ENCODE measurements around the gene VPS13A.
"Not testable (repeated sequence)": the region's sequence is repeated elsewhere in the genome, so short reads cannot be mapped to it uniquely, and the experiment has no call there.

The VPS13A gene

DNA sequence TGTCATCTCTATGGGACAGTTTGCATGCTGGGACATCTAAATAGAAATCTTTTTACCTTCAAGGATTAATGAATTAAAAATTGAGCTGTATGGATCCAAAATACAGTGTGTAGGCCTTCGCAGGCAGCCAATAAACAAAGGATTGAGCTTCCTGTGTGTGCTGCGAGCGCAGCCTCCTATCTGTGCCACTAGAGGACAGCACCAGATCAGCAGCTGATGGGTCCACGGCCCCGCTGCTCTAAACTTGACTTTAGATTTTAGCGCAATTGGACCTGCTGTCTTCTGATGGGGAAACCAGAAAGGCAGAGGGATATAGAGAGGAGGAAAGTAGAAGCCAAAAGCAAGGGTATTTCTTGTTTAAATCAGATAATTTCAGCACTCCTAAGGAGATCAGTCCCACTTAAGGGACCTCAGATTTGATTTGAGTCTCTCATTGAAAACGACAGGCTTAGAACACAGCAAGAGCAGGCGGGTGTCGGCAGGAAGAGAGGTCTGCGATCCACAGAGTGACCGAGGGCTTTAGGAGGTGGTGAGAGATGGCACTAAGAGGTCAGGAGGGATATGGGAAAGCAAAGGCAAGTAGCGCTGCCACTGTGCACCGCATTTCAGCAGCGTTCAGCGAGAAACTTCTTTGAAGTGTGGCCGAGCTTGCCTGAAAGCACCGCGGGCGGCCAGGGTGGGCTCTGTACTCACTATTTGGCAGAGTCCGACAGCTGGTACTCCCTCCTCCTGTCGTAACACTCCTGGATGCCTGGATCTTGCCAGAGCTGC is 256.5 kb downstream of the VPS13A start:
- Histone ChIP-seq H3K4me1 (no peaks in the 10 kb centered on the region), H3K9ac (no peak overlapping the region; a peak in 1 of 22 replicates), H3K27ac (no peak overlapping the region; a peak in 1 of 22 replicates), H3K27me3 (no peaks in the 10 kb centered on the region), H3K4me2 (no peak overlapping the region), H3K4me3 (no peak overlapping the region), H3K36me3 (no peaks in the 10 kb centered on the region), H3K9me3 (replicated peaks in 1 of 11) (no peaks in the 10 kb centered on the region), H4K20me1 (no peaks in the 10 kb centered on the region)
- TF ChIP-seq Cebpa-rat (IDR thresholded peaks at IDR 0.05) = no peak

DNA sequence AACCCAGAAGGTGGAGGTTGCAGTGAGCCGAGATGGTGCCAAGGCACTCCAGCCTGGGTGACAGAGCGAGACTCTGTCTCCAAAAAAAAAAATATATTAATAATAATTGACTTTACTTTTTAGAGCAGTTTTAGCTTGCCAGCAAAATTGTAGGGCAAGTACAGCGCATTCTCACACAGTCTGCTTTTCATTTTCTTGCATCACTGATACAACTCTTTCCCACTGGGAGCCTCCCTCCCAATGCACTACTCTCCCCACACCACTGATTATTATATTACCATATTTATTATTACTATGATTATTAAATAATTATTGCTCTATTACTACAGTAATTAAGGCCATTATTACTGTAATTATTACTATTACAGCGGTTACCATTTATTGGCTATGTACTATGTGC is 257.9 kb downstream of the VPS13A start:
- H4K20me1 ChIP-seq = no peaks in the 10 kb centered on the region
- H3K36me3 ChIP-seq = no peaks in the 10 kb centered on the region
- no peaks in the 10 kb centered on the region for H3K4me1 ChIP-seq
- TF ChIP-seq Cebpa-rat (IDR thresholded peaks at IDR 0.05) = no peak
- no peak overlapping the region for H3K27ac ChIP-seq
- H3K4me3 ChIP-seq = no peak overlapping the region
- H3K4me2 ChIP-seq = no peak overlapping the region
- H3K9me3 ChIP-seq (replicated peaks in 1 of 11) = no peaks in the 10 kb centered on the region
- no peak overlapping the region for H3K9ac ChIP-seq
- H3K27me3 ChIP-seq = no peaks in the 10 kb centered on the region

DNA sequence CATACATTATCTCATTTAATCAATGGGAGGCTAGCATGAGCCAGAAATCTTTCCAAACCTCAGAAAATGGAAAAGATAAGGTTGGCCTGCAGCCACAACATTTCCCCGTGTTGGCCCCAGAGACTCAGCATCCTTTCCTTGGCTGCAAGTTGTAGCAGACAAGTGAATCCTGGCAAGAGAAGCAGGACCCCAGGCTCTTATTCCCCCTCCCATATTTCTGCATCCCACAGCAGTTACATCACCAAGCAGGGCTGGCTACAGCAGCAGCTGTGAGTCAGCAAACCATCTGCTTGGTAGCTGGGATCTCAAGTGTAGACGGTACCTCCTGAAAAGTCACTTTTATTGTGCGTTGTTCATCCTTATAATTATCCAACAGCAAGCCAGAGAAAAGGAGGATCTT is 258.4 kb downstream of the VPS13A start:
- Histone ChIP-seq H3K4me1 (no peaks in the 10 kb centered on the region), H3K27me3 (no peaks in the 10 kb centered on the region), H4K20me1 (no peaks in the 10 kb centered on the region), H3K9me3 (replicated peaks in 1 of 11) (no peaks in the 10 kb centered on the region), H3K4me2 (no peak overlapping the region), H3K27ac (no peak overlapping the region), H3K4me3 (no peak overlapping the region), H3K9ac (no peak overlapping the region), H3K36me3 (no peaks in the 10 kb centered on the region)
- no peak for TF ChIP-seq Cebpa-rat (IDR thresholded peaks at IDR 0.05)

DNA sequence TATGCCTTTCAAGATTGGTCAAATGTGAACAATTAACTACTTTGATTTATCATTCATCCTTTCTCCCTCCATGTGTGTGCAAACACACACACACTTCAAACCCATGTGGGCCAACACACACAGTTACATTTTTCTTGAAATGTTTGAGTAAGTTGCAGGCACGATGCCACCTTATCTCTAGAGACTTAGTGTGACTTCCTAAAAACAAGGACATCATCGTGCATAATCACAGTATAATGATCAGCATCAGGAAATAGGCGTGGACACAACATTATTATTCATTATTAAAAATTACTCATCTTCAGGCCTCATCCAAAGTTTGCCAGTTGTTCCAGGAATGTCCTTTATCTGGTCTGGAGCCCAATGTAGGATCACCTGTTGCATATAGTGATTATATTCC is 261.3 kb downstream of the VPS13A start:
- Histone ChIP-seq H3K9ac (no peak overlapping the region), H3K4me1 (no peaks in the 10 kb centered on the region), H3K27ac (no peak overlapping the region), H4K20me1 (no peaks in the 10 kb centered on the region), H3K4me3 (no peak overlapping the region), H3K27me3 (no peaks in the 10 kb centered on the region), H3K36me3 (no peaks in the 10 kb centered on the region), H3K9me3 (replicated peaks in 1 of 11) (no peaks in the 10 kb centered on the region), H3K4me2 (no peak overlapping the region)
- TF ChIP-seq Cebpa-rat (IDR thresholded peaks at IDR 0.05) = no peak

DNA sequence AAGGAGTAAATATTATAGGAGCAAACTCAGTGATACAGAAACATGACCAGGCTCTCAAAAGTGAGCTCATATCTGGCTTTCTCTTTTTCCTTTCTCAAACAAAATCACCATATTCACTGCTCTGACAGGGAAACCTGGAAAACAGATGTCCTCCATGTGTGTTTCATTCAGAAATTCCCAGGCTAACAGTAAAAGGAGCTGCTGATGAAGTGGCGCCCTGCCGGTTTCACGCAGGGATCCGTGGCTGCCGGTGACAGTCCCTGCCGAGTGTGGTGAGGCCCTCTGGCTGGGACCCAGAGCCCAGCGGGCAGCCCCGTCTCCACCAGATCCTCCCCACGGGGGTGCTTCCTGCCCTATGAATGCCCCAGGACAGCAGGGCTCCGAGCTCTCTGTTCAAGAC is 262.7 kb downstream of the VPS13A start:
- Histone ChIP-seq H3K9ac (no peak overlapping the region), H3K27me3 (no peaks in the 10 kb centered on the region), H3K4me2 (no peak overlapping the region), H3K27ac (no peak overlapping the region), H3K4me3 (no peak overlapping the region), H3K36me3 (no peaks in the 10 kb centered on the region), H4K20me1 (no peaks in the 10 kb centered on the region), H3K9me3 (replicated peaks in 1 of 11) (no peaks in the 10 kb centered on the region), H3K4me1 (no peaks in the 10 kb centered on the region)
- no peak for TF ChIP-seq Cebpa-rat (IDR thresholded peaks at IDR 0.05)

DNA sequence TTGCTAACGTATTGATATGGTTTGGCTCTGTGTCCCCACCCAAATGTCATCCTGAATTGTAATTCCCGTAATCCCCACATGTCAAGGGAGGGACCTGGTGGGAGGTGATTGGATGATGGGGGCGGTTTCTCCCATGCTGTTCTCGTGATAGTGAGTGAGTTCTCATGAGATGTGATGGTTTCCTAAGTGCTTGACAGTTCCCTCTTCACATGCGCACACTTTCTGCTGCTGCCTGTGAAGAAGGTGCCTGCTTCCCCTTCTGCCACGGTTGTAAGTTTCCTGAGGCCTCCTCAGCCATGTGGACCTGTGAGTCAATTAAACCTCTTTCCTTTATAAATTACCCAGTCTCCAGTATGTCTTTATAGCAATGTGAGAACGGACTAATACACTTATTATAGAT is 263.8 kb downstream of the VPS13A start:
- H3K27me3 ChIP-seq; H4K20me1 ChIP-seq; H3K9ac ChIP-seq; H3K4me3 ChIP-seq; H3K4me2 ChIP-seq; H3K4me1 ChIP-seq; H3K9me3 ChIP-seq (replicated peaks in 1 of 11); H3K27ac ChIP-seq; H3K36me3 ChIP-seq: not testable (repeated sequence)

DNA sequence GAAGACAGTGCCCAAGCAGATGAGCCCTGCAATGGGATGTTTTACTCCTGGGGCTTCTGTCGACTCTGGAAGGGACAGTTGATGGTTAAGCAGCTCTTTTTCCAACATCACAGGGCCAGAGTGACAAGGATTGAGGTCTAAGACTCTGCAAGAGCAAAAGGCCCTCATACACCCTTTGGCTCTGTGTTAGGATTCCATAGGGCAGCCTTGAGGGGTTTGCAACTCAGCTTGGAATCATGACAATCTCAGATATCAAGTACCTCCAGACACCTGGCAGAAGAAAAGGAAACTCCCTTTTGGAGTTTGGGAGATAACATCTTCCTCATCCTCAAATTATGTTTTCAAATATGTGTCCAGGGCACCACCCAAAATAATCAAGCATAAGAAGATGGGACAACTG is 265.1 kb downstream of the VPS13A start:
- Histone ChIP-seq H3K27me3 (no peaks in the 10 kb centered on the region), H4K20me1 (no peaks in the 10 kb centered on the region), H3K9ac (no peak overlapping the region), H3K4me3 (no peak overlapping the region), H3K4me1 (no peaks in the 10 kb centered on the region), H3K27ac (no peak overlapping the region), H3K36me3 (no peaks in the 10 kb centered on the region), H3K9me3 (replicated peaks in 1 of 11) (peaks cover 0 to 3% (median 0%) of the 10 kb centered on the region in 11 experiments; a peak in 4 of 22 replicates), H3K4me2 (no peak overlapping the region)
- no peak for TF ChIP-seq Cebpa-rat (IDR thresholded peaks at IDR 0.05)

DNA sequence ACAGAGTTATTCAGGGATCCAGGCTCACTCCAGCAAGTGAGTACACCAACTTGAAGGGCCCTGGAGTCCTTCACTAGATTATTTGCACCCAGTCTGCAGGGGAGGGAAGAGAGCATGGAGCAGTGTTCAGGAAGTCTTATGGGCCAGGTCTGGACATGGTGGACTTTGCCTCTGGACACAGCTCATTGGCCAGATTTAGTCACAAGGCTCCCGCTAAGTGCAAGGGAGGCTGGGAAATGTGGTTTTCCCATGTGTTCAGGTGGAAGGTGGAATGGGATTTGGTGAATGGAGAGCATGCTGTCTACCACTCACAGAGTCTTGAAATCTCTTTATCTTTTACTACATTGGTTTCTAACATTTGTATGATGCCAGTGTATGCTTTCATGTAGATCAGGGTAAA is 270.3 kb downstream of the VPS13A start:
- no peak for TF ChIP-seq Cebpa-rat (IDR thresholded peaks at IDR 0.05)
- peaks cover 0 to 23% (median 10%) of the 10 kb centered on the region in 11 experiments; a peak in 11 of 22 replicates for H3K9me3 ChIP-seq (replicated peaks in 1 of 11)
- no peak overlapping the region for H3K4me2 ChIP-seq
- no peaks in the 10 kb centered on the region for H3K4me1 ChIP-seq
- H3K27me3 ChIP-seq = no peaks in the 10 kb centered on the region
- no peak overlapping the region for H3K4me3 ChIP-seq
- no peak overlapping the region for H3K9ac ChIP-seq
- H3K36me3 ChIP-seq = no peaks in the 10 kb centered on the region
- H3K27ac ChIP-seq = no peak overlapping the region
- H4K20me1 ChIP-seq = no peaks in the 10 kb centered on the region

DNA sequence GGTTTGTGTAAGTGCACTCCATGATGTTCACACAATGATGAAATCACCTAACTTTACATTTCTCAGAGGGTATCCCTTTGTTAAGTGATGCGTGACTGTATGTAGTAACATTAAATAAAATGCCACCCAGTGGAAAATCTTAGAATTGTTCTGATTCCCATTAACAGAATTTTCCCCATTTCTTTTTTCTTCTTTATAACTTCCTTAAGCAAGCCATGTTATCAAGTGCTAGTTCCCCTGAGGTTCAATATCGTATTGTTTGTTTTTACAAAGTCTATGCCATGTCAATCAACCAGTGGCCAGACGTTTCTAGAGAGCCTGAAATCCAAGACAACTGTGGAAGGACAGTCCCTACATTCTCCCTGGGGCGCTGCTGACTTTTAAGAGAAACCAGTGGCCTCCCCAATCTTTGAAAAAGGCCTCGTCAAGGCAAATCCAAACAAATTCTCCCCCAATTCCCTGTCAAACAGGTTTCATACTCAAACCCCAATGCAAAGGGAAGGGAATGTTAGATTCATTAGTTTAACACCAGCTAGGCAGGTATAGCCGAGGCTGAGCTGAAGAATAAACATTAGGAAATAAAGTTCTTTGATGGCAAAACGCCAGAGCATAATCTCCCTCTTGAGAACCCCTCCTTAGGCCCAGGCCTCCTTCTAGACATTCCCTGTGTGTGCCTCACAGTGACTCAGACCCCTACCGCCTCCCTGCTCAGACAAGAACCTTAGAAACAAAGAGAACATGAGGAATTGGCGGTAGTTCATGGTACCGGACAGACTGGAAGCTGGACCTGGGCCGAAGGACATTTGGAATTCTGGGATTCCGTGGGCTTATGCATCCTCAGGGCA is 272.1 kb downstream of the VPS13A start:
- Histone ChIP-seq H3K4me1 (peaks cover 0 to 15% (median 0%) of the 10 kb centered on the region in 10 experiments; a peak in 7 of 20 replicates), H3K27ac (no peak overlapping the region), H3K4me2 (no peak overlapping the region), H3K9me3 (replicated peaks in 1 of 11) (peaks cover 0 to 23% (median 10%) of the 10 kb centered on the region in 11 experiments; a peak in 11 of 22 replicates), H3K36me3 (no peaks in the 10 kb centered on the region), H3K27me3 (no peaks in the 10 kb centered on the region), H4K20me1 (no peaks in the 10 kb centered on the region), H3K4me3 (no peak overlapping the region), H3K9ac (no peak overlapping the region)
- TF ChIP-seq Cebpa-rat (IDR thresholded peaks at IDR 0.05) = no peak
